Subcutaneous abdominal adipose tissue (tissue), 5 donors: ENCODE results near the gene TMEM186.

Experiments used
- H3K27ac ChIP-seq: one replicate; pipeline ENCODE4 v1.7.0; 2013; ENCODE audit warnings: low read depth, mild to moderate bottlenecking, inconsistent platforms, low read length, moderate library complexity
- H3K27me3 ChIP-seq, 5 donors: one replicate each; pipeline ENCODE4 v1.7.0; 2013; ENCODE audit warnings: low read length in 5 of 5, inconsistent platforms in 1 of 5; ENCODE audit not compliant: control insufficient read depth in 5 of 5, insufficient read depth in 4 of 5
- H3K36me3 ChIP-seq, 5 donors: one replicate each; pipeline ENCODE4 v1.7.0; 2013; ENCODE audit warnings: low read length in 5 of 5; ENCODE audit not compliant: control insufficient read depth in 5 of 5, insufficient read depth in 5 of 5
- H3K4me1 ChIP-seq, 5 donors: one replicate each; pipeline ENCODE4 v1.7.0; 2013; ENCODE audit warnings: low read length in 5 of 5, mild to moderate bottlenecking in 3 of 5, moderate library complexity in 1 of 5; ENCODE audit not compliant: control insufficient read depth in 5 of 5, insufficient read depth in 5 of 5
- H3K4me3 ChIP-seq, 5 donors: one replicate each; pipeline ENCODE4 v1.7.0; 2013; ENCODE audit warnings: low read length in 5 of 5, low read depth in 1 of 5
- H3K9ac ChIP-seq, 5 donors: one replicate each; pipeline ENCODE4 v1.7.0; 2013; ENCODE audit warnings: low read length in 5 of 5, mild to moderate bottlenecking in 4 of 5, moderate library complexity in 3 of 5
- H3K9me3 ChIP-seq, 5 donors: one replicate each; pipeline ENCODE4 v1.7.0; 2013; ENCODE audit warnings: low read length in 5 of 5; ENCODE audit not compliant: control insufficient read depth in 5 of 5
- donor health status: healthy.
- donor health status: healthy.
- donor health status: healthy.
- donor health status: healthy.
- donor health status: healthy.

Gene TMEM186

DNA sequence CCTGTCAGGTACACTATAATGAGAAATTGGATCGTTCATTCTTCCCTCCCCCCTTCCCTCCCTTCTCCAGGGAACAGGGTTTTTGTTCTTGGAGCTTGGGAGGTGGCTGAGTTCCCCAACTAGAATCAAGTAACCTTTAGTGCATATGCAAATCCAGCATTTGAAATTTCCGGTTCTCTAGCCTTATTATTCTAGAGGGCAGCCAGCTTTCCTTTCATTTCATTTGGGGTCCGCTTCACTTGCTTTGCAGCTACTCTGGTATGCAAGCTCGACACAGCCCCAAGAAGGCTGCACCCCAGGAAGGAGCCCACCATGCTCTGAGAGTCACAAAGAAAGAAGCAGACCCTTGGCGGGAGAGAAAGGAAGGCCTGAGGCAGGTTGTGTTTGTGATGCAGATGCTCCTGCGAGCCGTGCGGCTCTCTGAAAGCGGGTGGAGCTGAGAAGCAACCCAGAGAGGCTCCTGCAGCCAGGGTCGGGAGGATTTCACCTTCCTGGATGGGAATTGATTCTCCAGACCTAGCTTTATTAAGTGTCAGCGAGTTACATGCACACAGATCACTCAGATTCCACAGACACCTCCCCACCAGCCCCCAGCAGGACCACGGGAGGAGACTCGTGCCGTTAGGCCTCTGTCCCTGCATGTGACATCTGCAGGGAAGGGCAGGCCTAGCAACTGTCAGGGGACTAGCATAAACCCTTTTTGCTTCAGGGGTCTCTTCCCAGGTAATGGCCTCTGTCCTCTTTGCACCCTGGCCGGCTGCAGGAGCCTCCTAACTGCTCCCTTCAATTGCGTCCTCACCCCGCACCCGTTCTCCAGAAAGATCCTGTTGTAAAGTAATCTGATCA, 34.7 kb upstream of the TMEM186 start:
- H3K27me3 ChIP-seq = no peaks in the 10 kb centered on the region
- no peak overlapping the region for H3K27ac ChIP-seq
- H3K4me1 ChIP-seq = peaks cover 0 to 8% (median 1%) of the 10 kb centered on the region in 5 donors
- no peak overlapping the region for H3K9ac ChIP-seq
- peaks cover 0 to 44% (median 31%) of the 10 kb centered on the region in 5 donors for H3K36me3 ChIP-seq
- H3K9me3 ChIP-seq = no peaks in the 10 kb centered on the region
- H3K4me3 ChIP-seq = no peak overlapping the region

DNA sequence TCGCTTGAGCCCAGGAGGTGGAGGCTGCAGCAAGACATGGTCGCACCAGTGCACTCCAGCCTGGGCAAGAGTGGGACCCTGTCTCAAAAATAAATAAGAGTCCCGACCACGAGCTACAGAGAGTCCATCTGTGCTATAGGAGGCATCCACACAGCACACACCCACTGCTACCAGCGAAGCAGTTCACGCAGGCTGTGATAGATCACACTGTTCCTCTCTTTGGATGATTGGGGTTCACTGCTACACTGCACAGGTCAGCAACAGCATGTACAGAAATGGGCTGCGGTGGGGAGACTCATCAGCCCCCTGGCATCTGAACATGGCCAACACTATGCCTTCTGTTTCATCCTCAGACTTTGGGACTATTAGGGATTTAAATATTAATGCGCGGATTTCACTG, 34.0 kb upstream of the TMEM186 start:
- Histone ChIP-seq H3K27ac (no peak overlapping the region), H3K27me3 (no peaks in the 10 kb centered on the region), H3K9me3 (no peaks in the 10 kb centered on the region), H3K9ac (no peak overlapping the region), H3K36me3 (peaks cover 0 to 44% (median 31%) of the 10 kb centered on the region in 5 donors), H3K4me3 (no peak overlapping the region), H3K4me1 (peaks cover 0 to 8% (median 1%) of the 10 kb centered on the region in 5 donors)

DNA sequence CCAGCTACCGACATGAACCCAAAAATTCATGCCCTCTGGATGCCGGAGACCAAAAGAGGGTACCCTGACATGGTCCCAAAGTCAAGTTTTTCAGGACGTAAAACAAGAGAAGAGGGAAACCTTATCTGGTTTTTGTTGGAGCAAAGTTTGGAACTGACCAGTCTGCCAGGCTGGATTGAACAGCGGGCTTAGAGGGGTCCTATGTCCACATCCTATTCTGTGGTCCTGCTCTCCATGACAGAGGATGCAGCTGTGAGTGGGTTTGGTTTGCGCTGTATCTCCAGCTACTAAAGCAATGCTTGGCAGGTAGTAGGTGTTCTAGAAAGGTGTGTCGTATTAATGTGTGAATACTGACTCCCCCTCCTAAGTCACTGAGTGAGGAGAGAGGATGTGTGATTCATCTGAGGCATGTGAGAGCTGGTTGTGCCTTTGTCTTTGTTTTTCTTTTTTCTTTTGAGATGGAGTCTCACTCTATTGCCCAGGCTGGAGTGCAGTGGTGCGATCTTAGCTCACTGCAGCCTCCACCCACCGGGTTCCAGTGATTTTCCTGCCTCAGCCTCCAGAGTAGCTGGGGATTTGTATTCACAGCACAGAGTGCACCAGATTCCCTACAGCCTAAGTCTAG, 31.2 kb upstream of the TMEM186 start:
- Histone ChIP-seq H3K27ac (no peak overlapping the region), H3K9ac (no peak overlapping the region), H3K36me3 (peaks cover 0 to 45% (median 31%) of the 10 kb centered on the region in 5 donors), H3K4me3 (no peak overlapping the region), H3K27me3 (no peaks in the 10 kb centered on the region), H3K4me1 (no peaks in the 10 kb centered on the region), H3K9me3 (no peaks in the 10 kb centered on the region)

DNA sequence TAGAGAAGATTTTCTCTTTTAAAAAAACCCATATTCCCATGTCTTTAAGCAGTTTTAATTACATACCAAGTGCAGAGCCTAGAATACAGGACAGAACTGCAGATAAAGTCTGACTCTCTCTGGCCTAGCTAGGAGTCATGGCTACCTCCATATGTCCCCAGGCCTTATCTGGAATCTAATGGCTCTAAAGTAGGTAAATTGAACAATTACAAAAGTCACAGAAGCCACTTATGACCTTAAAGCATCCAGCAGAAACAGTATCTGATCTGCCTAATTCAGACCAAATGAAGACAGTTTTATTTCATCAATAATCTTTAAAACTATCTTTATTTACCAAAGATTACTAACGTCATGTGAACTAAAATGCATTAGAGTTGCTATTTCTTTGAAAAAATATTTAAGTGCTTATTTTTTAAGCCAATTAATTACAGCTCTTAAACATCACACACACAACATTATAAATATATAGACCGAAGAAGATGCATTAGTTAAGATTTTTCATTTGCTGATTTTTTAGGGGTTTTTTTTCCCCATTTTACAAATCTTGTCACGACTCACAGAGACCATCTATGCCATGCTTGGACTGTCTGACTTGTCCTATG, 28.9 kb upstream of the TMEM186 start:
- Histone ChIP-seq H3K9me3 (no peaks in the 10 kb centered on the region), H3K27ac (no peak overlapping the region), H3K4me1 (peaks cover 0 to 9% (median 3%) of the 10 kb centered on the region in 5 donors), H3K4me3 (no peak overlapping the region), H3K9ac (no peak overlapping the region), H3K36me3 (peaks cover 0 to 36% (median 21%) of the 10 kb centered on the region in 5 donors), H3K27me3 (no peaks in the 10 kb centered on the region)

DNA sequence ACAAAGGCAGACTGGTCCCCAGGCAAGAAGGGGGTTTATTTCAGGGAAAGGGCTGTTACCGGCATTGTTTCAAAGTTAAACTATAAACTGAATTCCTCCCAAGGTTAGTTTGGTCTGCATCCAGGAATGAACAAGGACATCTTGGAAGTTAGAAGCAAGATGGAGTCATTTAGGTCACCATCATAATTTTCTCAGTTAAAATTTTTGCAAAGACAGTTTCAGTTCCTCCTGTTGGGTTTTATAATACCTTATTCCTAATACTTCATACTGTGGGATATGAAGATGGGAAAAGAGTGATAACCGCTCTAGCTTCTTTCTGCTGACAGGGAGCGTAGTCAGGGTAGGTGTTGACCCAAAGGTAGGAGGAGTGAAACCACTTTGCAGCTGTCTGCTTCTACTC, 25.0 kb upstream of the TMEM186 start:
- Histone ChIP-seq H3K27ac (no peak overlapping the region), H3K4me1 (peaks cover 0 to 13% (median 3%) of the 10 kb centered on the region in 5 donors), H3K36me3 (peaks cover 0 to 28% (median 22%) of the 10 kb centered on the region in 5 donors)

DNA sequence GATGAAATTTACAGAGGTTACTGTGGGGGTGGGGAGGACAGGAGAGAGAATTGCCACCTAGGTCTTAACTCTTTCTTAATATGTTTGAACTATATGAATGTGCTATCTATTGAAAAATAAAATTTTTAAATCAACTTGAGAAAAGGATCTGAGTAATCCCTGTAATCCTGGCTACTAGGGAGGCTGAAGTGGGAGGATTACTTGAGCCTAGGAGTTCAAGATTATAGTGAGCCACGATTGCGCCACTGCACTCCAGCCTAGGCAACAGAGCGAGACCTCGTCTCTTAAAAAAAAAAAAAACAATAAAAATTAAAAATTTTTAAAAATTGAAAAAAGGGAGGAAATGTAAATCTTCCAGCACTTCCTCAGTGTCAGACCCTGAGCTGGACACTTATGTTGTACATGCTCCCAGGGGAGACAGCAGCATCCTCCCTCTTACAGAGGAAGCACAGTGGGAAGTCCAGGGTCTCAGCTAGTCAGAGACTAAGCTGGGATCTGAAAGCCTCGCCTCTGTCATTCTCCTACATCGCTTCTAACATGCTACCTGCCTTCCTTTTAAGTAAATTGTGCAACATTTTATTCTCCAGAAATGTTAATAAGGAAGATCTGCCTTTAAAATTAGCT, 22.1 kb upstream of the TMEM186 start:
- no peaks in the 10 kb centered on the region for H3K9me3 ChIP-seq
- peaks cover 0 to 18% (median 3%) of the 10 kb centered on the region in 5 donors for H3K4me1 ChIP-seq
- H3K9ac ChIP-seq = no peak overlapping the region
- peaks cover 11 to 44% (median 35%) of the 10 kb centered on the region in 5 donors for H3K36me3 ChIP-seq
- no peak overlapping the region for H3K27ac ChIP-seq
- H3K4me3 ChIP-seq = no peak overlapping the region
- H3K27me3 ChIP-seq = no peaks in the 10 kb centered on the region

More for the DNA sequence above, 25.0 kb upstream of the TMEM186 start:
- H3K27me3 ChIP-seq = no peaks in the 10 kb centered on the region
- no peaks in the 10 kb centered on the region for H3K9me3 ChIP-seq
- H3K9ac ChIP-seq = no peak overlapping the region
- H3K4me3 ChIP-seq = no peak overlapping the region

DNA sequence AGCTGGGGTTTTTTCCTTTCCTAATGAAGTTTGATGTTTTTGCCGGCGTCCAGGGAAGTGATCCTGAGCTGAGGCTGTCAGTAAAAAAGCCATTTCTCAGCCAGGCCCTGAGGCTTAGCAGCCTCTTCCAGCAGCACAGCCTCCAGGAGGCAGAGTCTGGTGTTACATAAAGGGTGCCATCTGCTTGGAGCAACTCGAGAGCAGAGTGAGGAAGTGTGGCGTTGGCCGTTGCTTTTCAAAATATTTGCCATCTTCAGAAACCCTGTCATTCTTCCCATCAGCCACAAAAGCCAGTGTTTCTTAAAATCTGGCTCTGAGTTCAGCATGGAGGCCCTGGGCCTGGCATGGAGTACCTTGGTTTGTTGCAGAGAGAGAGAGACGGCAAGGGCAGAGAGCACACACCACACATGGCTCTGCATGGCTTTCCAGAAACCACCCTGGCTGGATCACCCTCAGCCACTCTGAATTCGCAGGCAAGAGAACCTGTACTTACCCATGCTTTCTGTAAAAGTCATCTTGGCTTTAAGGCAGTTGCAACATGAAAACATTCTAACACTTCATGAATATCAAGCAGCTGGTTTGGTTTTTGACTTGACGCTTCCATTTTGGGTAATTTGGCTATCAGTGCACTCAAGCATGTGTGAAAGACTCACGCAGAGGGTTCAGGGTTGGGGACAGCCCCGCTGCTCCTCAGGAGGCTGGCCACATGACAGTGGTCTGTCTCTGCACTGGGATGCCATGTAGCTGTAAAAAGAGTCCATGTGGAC, 21.2 kb upstream of the TMEM186 start:
- Histone ChIP-seq H3K27me3 (no peaks in the 10 kb centered on the region), H3K9ac (no peak overlapping the region), H3K4me3 (no peak overlapping the region), H3K27ac (no peak overlapping the region), H3K4me1 (peaks cover 0 to 18% (median 3%) of the 10 kb centered on the region in 5 donors), H3K36me3 (peaks cover 14 to 51% (median 43%) of the 10 kb centered on the region in 5 donors), H3K9me3 (no peaks in the 10 kb centered on the region)

DNA sequence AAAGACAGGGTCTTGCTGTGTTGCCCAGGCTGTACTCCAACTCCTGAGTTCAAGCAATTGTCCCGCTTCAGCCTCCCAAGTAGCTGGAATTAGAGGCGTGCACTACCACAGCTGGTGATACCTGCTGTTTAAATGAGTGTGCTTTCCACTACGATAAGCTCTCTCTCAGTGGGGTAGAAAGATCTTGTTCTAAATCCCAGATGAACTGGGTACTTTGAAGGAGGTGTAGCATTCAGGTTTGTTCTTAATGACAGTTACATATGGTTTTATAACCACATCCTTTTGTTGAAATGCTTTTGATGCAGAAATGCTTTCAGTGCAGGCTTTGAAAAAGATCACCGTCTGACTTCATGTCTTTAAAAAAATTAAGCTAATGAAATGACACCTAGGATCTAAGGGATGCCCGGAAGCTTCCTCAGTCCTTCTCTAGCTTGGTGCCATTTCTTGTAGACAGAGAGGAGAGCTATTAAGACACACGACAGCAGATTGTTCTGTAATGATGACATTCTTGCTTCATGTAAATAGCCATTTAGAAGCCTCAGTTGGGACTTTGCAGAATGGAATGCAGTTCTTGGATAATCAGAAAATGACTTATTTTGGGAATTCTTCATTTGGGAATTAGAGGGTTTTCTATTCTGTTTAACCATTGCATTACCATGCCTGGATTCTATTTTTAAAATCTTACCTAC, 19.7 kb upstream of the TMEM186 start:
- Histone ChIP-seq H3K4me3 (no peak overlapping the region), H3K27ac (no peak overlapping the region), H3K9ac (no peak overlapping the region), H3K36me3 (peaks cover 16 to 65% (median 58%) of the 10 kb centered on the region in 5 donors), H3K9me3 (no peaks in the 10 kb centered on the region), H3K4me1 (peaks cover 0 to 14% (median 3%) of the 10 kb centered on the region in 5 donors), H3K27me3 (no peaks in the 10 kb centered on the region)
